H4 (cell line): ENCODE data around the gene CFHR2. TPM values are rescaled to one million over a fixed set of nuclear protein-coding genes. Genes with fewer than 3 reads are reported as not detected.

Experiments
- DNase-seq: peaks from one replicate; pipeline ENCODE4 v3.0.0-alpha.2; 2015; ENCODE audit warnings: low spot score
- total RNA-seq: library from RNA; depleted of rRNA; stranded (reverse); fragments of >200 nt; shearing (Covaris generic); gene quantifications from 2 replicates; pipeline ENCODE4 v1.2.3, GENCODE V29; 2014; rRNA removed

CFHR2 gene
- total RNA-seq, 1 experiment from 2014 or later = not detected

DNA sequence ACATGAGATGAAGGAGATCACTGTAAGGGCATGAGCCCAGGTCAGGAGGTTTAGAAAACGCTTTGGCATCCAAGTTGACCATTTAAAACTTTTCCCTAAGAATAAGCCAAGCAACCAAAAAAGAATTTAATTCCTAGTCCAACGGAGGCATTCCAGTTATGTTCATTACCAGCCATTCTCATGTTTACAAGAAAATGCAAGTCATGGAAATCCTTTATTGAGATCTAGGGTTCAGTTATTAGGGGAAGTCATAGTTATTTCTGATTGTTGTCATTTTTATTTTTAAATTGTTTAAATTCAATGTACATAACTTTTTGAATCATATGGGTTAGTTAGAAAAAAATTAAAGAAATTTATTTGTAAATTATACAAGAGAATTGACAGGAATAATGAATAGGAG is 58.3 kb downstream of the CFHR2 start:
- no peak for DNase-seq

- no peak for DNase-seq
Measured at GRCh38 chr1:197003132-197003531, 59.6 kb downstream of the CFHR2 start.

DNA sequence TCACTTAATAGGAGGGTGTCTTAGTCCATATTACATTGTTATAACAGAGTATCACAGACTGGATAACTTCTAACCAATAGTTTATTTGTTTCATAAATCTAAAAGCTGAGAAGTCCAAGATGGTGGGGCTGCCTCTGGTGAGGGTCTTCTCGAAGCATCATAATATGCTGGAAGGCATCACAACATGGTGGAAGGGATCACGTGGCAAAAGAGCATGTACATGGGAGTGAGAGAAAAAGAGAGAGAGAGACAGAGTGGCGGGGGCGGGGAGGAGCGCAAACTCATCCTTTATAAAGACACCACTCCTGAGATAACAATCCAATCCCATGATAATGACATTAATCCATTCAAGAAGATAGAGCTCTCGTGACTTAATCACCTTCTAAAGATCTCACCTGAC is 65.3 kb downstream of the CFHR2 start:
- DNase-seq = no peak

Other genes starting within 250 kb of the CFHR2 start
- not detected in 2 replicates for gene CFHR3, start 168.9 kb upstream of the CFHR2 start, total RNA-seq
- gene CFHR1, start 124.0 kb upstream of the CFHR2 start, total RNA-seq = 0.39 and 0.41 TPM in 2 replicates
- gene CFHR4, start 55.7 kb upstream of the CFHR2 start, total RNA-seq = not detected in 2 replicates
- gene CFHR5, start 33.8 kb downstream of the CFHR2 start, total RNA-seq = not detected in 2 replicates
- gene F13B, start 123.5 kb downstream of the CFHR2 start, total RNA-seq = not detected in 2 replicates
- 18.2 and 28.4 TPM in 2 replicates for gene ASPM, start 202.9 kb downstream of the CFHR2 start, total RNA-seq